Thyroid gland (tissue), 4 donors: ENCODE results near the gene BLCAP. TPM values are rescaled to one million over a fixed set of nuclear protein-coding genes. Genes with fewer than 3 reads are reported as not detected.
A peak's percentile ranks its signal among the peaks of the same experiment; 100 is the strongest.

Experiments used
- DNase-seq, 2 donors: peaks; one replicate each; pipeline ENCODE4 v3.0.0-alpha.2; 2019
- H3K27ac ChIP-seq, 3 donors: fragments of 200-600 bp; sonication (generic); 1 replicate in 2 of 3; 2 replicates in 1 of 3; pipeline ENCODE4 v1.5.1; 2016 to 2019; ENCODE audit warnings: mild to moderate bottlenecking in 1 of 3, moderate library complexity in 1 of 3
- H3K27me3 ChIP-seq: fragments of 200-600 bp; sonication (generic); one replicate; pipeline ENCODE4 v1.5.1; 2019
- H3K36me3 ChIP-seq, 2 donors: fragments of 200-600 bp; sonication (generic); one replicate each; pipeline ENCODE4 v1.5.1; 2016 to 2019
- H3K4me1 ChIP-seq, 2 donors: fragments of 200-600 bp; sonication (generic); one replicate each; pipeline ENCODE4 v1.5.1; 2017 to 2019
- H3K4me3 ChIP-seq, 3 donors: fragments of 200-600 bp; sonication (generic); replicated peaks in 1 of 3; 1 replicate in 2 of 3; 2 replicates in 1 of 3; pipeline ENCODE4 v1.5.1; 2016; ENCODE audit warnings: mild to moderate bottlenecking in 1 of 3
- H3K9me3 ChIP-seq: fragments of 200-600 bp; sonication (generic); one replicate; pipeline ENCODE4 v1.5.1; 2017
- POLR2A ChIP-seq, 2 donors: fragments of 450-650 bp; IDR thresholded peaks; one replicate each; pipeline ENCODE4 v1.6.1; 2017; ENCODE audit warnings: antibody characterized with exemption in 2 of 2, mild to moderate bottlenecking in 2 of 2, moderate library complexity in 1 of 2
- WGBS, 2 donors: methylation state at CpG; one replicate each; pipeline ENCODE4 v1.1.5; 2017; 5-methylcytosine and 5-hydroxymethylcytosine counted together
- intact Hi-C: fragments of 100-400 bp; cut with DNase I; formaldehyde crosslinking; loops from one replicate; pipeline ENCODE4 v1.15.1; 2023
- total RNA-seq, 4 donors: library from RNA; depleted of rRNA; stranded (reverse); fragments of >200 nt; gene quantifications; one replicate each; pipeline ENCODE4 v1.2.3, GENCODE V29; 2016
- TF ChIP-seq, protein P1 (sequence below), 6 experiments: fragments of 200-600 bp in 3 of 6; fragments of 450-650 bp in 3 of 6; sonication (generic) in 3 of 6; IDR thresholded peaks; one replicate each; pipeline ENCODE4 v1.5.1; 2016 to 2019; ENCODE audit warnings: antibody characterized with exemption in 6 of 6, mild to moderate bottlenecking in 2 of 6, inconsistent platforms in 1 of 6, moderate library complexity in 1 of 6

Gene BLCAP
- total RNA-seq, 4 donors from 2014 or later: 56.6 to 80.3 (median 64.5) TPM

DNA sequence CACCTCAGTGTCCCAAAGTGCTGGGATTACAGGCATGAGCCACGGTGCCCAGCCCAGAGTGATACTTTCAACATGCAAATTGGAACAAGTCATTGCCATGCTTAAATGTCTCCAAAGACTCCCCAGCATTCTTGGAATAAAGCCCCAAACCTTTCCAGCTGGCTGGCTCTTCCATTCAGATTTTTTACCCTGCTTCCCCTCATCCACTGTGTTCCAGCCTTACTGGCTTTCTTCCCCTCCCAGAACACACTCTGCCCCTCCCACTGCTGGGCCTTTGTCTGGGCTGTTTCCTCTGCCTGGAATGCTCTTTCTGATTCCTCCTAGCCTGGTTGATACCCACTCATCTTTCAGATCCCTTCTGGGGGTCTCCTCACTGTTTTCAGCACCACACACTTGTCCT is 46.8 kb downstream of the BLCAP start:
- H3K27me3 ChIP-seq: no peaks in the 10 kb centered on the region
- 75% methylated on average over 1 of the region's 1 CpG for WGBS, 2 donors
- no peak overlapping the region for H3K27ac ChIP-seq
- H3K9me3 ChIP-seq: no peaks in the 10 kb centered on the region
- TF ChIP-seq, protein P1, sequence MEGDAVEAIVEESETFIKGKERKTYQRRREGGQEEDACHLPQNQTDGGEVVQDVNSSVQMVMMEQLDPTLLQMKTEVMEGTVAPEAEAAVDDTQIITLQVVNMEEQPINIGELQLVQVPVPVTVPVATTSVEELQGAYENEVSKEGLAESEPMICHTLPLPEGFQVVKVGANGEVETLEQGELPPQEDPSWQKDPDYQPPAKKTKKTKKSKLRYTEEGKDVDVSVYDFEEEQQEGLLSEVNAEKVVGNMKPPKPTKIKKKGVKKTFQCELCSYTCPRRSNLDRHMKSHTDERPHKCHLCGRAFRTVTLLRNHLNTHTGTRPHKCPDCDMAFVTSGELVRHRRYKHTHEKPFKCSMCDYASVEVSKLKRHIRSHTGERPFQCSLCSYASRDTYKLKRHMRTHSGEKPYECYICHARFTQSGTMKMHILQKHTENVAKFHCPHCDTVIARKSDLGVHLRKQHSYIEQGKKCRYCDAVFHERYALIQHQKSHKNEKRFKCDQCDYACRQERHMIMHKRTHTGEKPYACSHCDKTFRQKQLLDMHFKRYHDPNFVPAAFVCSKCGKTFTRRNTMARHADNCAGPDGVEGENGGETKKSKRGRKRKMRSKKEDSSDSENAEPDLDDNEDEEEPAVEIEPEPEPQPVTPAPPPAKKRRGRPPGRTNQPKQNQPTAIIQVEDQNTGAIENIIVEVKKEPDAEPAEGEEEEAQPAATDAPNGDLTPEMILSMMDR (IDR thresholded peaks at IDR 0.05): no peak
- TF ChIP-seq POLR2A (IDR thresholded peaks at IDR 0.05): no peak
- intact Hi-C loops: no loop called here
- no peaks in the 10 kb centered on the region for H3K4me1 ChIP-seq
- DNase-seq: no peak
- no peaks in the 10 kb centered on the region for H3K36me3 ChIP-seq
- no peak overlapping the region for H3K4me3 ChIP-seq

DNA sequence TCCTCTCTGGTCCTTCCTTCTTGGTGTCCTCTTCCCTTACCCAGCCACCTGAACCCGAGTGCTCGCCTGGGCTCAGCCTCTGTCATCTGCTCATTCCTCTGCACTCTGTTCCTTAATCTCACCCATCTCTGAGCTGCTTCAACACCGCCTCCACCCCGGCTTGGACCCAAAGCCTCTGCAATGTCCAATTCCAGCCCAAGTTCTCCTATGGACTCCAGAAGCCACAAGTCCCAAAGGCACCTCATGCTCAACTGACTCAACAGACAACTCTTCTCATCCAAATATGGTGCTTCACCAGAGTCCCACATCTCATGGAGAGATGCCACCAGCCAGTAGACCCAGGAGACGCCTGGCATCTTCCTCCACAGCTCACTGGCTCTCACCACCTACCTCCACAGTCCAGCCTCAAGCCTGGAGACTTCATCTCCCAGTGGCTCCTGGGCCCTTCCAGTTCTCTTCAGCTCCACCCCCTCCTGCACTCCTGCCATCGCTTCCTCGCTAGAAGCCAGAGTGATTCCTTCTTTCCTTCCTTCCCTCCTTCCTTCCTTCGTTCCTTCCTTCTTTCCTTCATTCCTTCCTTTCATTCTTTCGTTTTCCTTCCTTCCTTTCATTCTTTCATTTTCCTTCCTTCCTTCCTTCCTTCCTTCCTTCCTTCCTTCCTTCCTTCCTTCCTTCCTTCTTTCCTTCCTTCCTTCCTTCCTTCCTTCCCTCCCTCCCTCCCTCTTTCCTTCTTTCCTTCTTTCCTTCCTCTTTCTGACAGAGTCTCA is 47.6 kb downstream of the BLCAP start:
- Histone ChIP-seq H3K4me3 (no peak overlapping the region), H3K9me3 (no peaks in the 10 kb centered on the region), H3K4me1 (no peaks in the 10 kb centered on the region), H3K27ac (no peak overlapping the region), H3K36me3 (no peaks in the 10 kb centered on the region), H3K27me3 (no peaks in the 10 kb centered on the region)
- intact Hi-C loops: no loop called here
- peak in 1 of 2 donors; percentile 7 for DNase-seq
- TF ChIP-seq, protein P1 (IDR thresholded peaks at IDR 0.05): no peak
- TF ChIP-seq POLR2A (IDR thresholded peaks at IDR 0.05): no peak
- WGBS, 2 donors: 80% methylated on average over 9 of the region's 9 CpGs

DNA sequence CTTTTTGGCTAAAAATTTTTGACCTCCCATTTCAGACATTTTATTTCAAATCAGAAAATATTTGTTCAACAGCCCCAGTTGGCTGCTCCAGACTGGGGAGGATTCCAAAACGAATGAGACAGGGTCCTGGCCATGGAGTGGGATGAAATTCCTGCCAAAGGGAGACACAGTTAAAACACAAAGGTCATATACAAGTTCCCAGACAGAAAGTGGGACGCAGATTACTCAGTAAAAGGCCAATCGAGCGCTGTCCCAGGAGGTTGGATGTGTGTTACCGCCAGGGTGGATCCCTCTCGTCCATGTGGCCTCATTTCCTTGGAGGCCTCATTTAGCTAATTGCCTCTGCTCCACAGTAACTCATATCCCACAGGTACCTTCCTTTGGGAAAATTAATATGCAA is 48.4 kb downstream of the BLCAP start:
- TF ChIP-seq, protein P1 (IDR thresholded peaks at IDR 0.05): no peak
- no peak for TF ChIP-seq POLR2A (IDR thresholded peaks at IDR 0.05)
- no peaks in the 10 kb centered on the region for H3K4me1 ChIP-seq
- intact Hi-C loops: no loop called here
- 79 to 83% methylated on average over 6 of the region's 6 CpGs for WGBS, 2 donors
- H3K4me3 ChIP-seq: no peak overlapping the region
- H3K9me3 ChIP-seq: no peaks in the 10 kb centered on the region
- DNase-seq: no peak
- no peak overlapping the region for H3K27ac ChIP-seq
- H3K27me3 ChIP-seq: no peaks in the 10 kb centered on the region
- no peaks in the 10 kb centered on the region for H3K36me3 ChIP-seq

GRCh38 chr20:37477041-37477440 is 50.6 kb downstream of the BLCAP start:
- DNase-seq: no peak
- Histone ChIP-seq H3K36me3 (no peaks in the 10 kb centered on the region), H3K4me1 (no peaks in the 10 kb centered on the region), H3K9me3 (no peaks in the 10 kb centered on the region), H3K27ac (no peak overlapping the region), H3K27me3 (no peaks in the 10 kb centered on the region), H3K4me3 (no peak overlapping the region)
- no peak for TF ChIP-seq POLR2A (IDR thresholded peaks at IDR 0.05)
- TF ChIP-seq, protein P1 (IDR thresholded peaks at IDR 0.05): no peak
- intact Hi-C loops: no loop called here
- 73 to 92% methylated on average over 3 of the region's 3 CpGs for WGBS, 2 donors

GRCh38 chr20:37475252-37475651 is 52.4 kb downstream of the BLCAP start:
- H3K27me3 ChIP-seq: no peaks in the 10 kb centered on the region
- no peak for TF ChIP-seq POLR2A (IDR thresholded peaks at IDR 0.05)
- TF ChIP-seq, protein P1 (IDR thresholded peaks at IDR 0.05): no peak
- 27 to 39% methylated on average over 5 of the region's 5 CpGs for WGBS, 2 donors

More at GRCh38 chr20:37475252-37475651, 52.4 kb downstream of the BLCAP start:
- Histone ChIP-seq H3K27ac (no peak overlapping the region), H3K4me1 (no peaks in the 10 kb centered on the region), H3K36me3 (no peaks in the 10 kb centered on the region), H3K9me3 (no peaks in the 10 kb centered on the region), H3K4me3 (no peak overlapping the region)
- intact Hi-C loops: no loop called here
- DNase-seq: peak; percentile 80 to 81
